DOHH2 (cell line): ENCODE data around the gene APMAP.

Source experiments
- H3F3A ChIP-seq: fragments of 200-600 bp; sonication (generic), shearing (Covaris generic); 2 replicates; pipeline ENCODE4 v1.6.0; 2016; ENCODE audit warnings: antibody characterized with exemption, mild to moderate bottlenecking; ENCODE audit not compliant: control insufficient read depth, insufficient read depth
- H3K27ac ChIP-seq: fragments of 200-600 bp; sonication (generic); 2 replicates; pipeline ENCODE4 v1.5.1; 2014; ENCODE audit warnings: low read depth, mild to moderate bottlenecking, low read length, moderate library complexity
- H3K27me3 ChIP-seq: fragments of 200-600 bp; sonication (generic); 2 replicates; pipeline ENCODE4 v1.6.1; 2014; ENCODE audit warnings: mild to moderate bottlenecking, low read length, mixed read lengths; ENCODE audit not compliant: control insufficient read depth
- H3K36me3 ChIP-seq: fragments of 200-600 bp; sonication (generic); 2 replicates; pipeline ENCODE4 v1.6.1; 2014; ENCODE audit warnings: mild to moderate bottlenecking, low read length, moderate library complexity, mixed read lengths; ENCODE audit not compliant: control insufficient read depth
- H3K4me1 ChIP-seq: fragments of 200-600 bp; sonication (generic); 2 replicates; pipeline ENCODE4 v1.6.1; 2014; ENCODE audit warnings: mild to moderate bottlenecking, low read length, mixed read lengths; ENCODE audit not compliant: control insufficient read depth
- H3K4me2 ChIP-seq: fragments of 200-600 bp; sonication (generic); 2 replicates; pipeline ENCODE4 v1.6.0; 2014; ENCODE audit warnings: mild to moderate bottlenecking, low read length, moderate library complexity
- H3K4me3 ChIP-seq: fragments of 200-600 bp; sonication (generic); 2 replicates; pipeline ENCODE4 v1.5.1; 2014; ENCODE audit warnings: mild to moderate bottlenecking, low read length, mixed read lengths
- H3K79me2 ChIP-seq: fragments of 200-600 bp; sonication (generic); 2 replicates; pipeline ENCODE4 v1.6.1; 2014; ENCODE audit warnings: mild to moderate bottlenecking, low read length, mixed read lengths; ENCODE audit not compliant: control insufficient read depth
- H3K9me2 ChIP-seq: fragments of 200-600 bp; sonication (generic); replicated peaks from 2 replicates; pipeline ENCODE4 v1.6.1; 2014; ENCODE audit warnings: mild to moderate bottlenecking, low read length, mixed read lengths; ENCODE audit not compliant: control insufficient read depth
- H3K9me3 ChIP-seq: fragments of 200-600 bp; sonication (generic); 2 replicates; pipeline ENCODE4 v1.6.1; 2014; ENCODE audit warnings: antibody characterized with exemption, low read length, mixed read lengths; ENCODE audit not compliant: control insufficient read depth, insufficient read depth
- H4K20me1 ChIP-seq: fragments of 200-600 bp; sonication (generic); 2 replicates; pipeline ENCODE4 v1.6.0; 2014; ENCODE audit warnings: low read depth, mild to moderate bottlenecking, antibody characterized with exemption, low read length, moderate library complexity; ENCODE audit not compliant: control insufficient read depth, insufficient read depth
- CTCF ChIP-seq: fragments of 200-600 bp; sonication (generic); IDR thresholded peaks from one replicate; pipeline ENCODE4 v1.5.1; 2014; ENCODE audit warnings: antibody characterized with exemption, mild to moderate bottlenecking, low read depth, low read length; ENCODE audit not compliant: poor library complexity, severe bottlenecking
- EZH2phosphoT487 ChIP-seq: fragments of 200-600 bp; sonication (generic); IDR thresholded peaks from 2 replicates; pipeline ENCODE4 v1.6.1; 2017; ENCODE audit warnings: borderline replicate concordance, mild to moderate bottlenecking, antibody characterized with exemption, low read length, moderate library complexity, mixed read lengths

The APMAP gene

GRCh38 chr20:25039697-25040437 lies 47.3 kb upstream of the APMAP start:
- Histone ChIP-seq H3K4me1 (peaks cover 62% of the 10 kb centered on the region), H3F3A (peaks cover 8% of the 10 kb centered on the region; the same call in 1 of the 2 replicates), H4K20me1 (no peaks in the 10 kb centered on the region), H3K9me2 (no peaks in the 10 kb centered on the region), H3K27me3 (peaks cover 3% of the 10 kb centered on the region), H3K79me2 (no peaks in the 10 kb centered on the region), H3K9me3 (no peaks in the 10 kb centered on the region), H3K27ac (no peak overlapping the region), H3K4me2 (no peak overlapping the region), H3K4me3 (no peak overlapping the region), H3K36me3 (no peaks in the 10 kb centered on the region)
- TF ChIP-seq EZH2phosphoT487: no peak
- TF ChIP-seq CTCF: no peak

GRCh38 chr20:25038591-25039015 lies 46.1 kb upstream of the APMAP start:
- Histone ChIP-seq H3K9me3 (no peaks in the 10 kb centered on the region), H3K27ac (no peak overlapping the region), H3K4me3 (no peak overlapping the region), H3K4me2 (no peak overlapping the region), H3F3A (peaks cover 8% of the 10 kb centered on the region; the same call in 1 of the 2 replicates), H3K9me2 (no peaks in the 10 kb centered on the region), H3K79me2 (no peaks in the 10 kb centered on the region), H3K36me3 (no peaks in the 10 kb centered on the region), H4K20me1 (no peaks in the 10 kb centered on the region), H3K4me1 (peaks cover 56% of the 10 kb centered on the region), H3K27me3 (no peaks in the 10 kb centered on the region)
- TF ChIP-seq EZH2phosphoT487 (no peak), CTCF (no peak)

GRCh38 chr20:25038103-25038410 lies 45.5 kb upstream of the APMAP start:
- no peaks in the 10 kb centered on the region for H3K79me2 ChIP-seq

More at GRCh38 chr20:25038103-25038410, 45.5 kb upstream of the APMAP start:
- TF ChIP-seq EZH2phosphoT487 (no peak), CTCF (no peak)
- H3K9me2 ChIP-seq: no peaks in the 10 kb centered on the region
- peaks cover 56% of the 10 kb centered on the region for H3K4me1 ChIP-seq
- H3K9me3 ChIP-seq: no peaks in the 10 kb centered on the region
- H3K4me3 ChIP-seq: no peak overlapping the region
- H3K27ac ChIP-seq: no peak overlapping the region
- H3K4me2 ChIP-seq: peak overlapping the region; percentile 70
- no peaks in the 10 kb centered on the region for H3K27me3 ChIP-seq
- H4K20me1 ChIP-seq: no peaks in the 10 kb centered on the region
- H3F3A ChIP-seq: peaks cover 8% of the 10 kb centered on the region; the same call in 1 of the 2 replicates
- no peaks in the 10 kb centered on the region for H3K36me3 ChIP-seq
